ENCODE data around the gene CDK12.

Gene CDK12

GRCh38 chr17:39551879-39552278, 90.6 kb downstream of the CDK12 start:
- no peak for DNase-seq

GRCh38 chr17:39553341-39553945, 92.2 kb downstream of the CDK12 start:
- no peak for DNase-seq

GRCh38 chr17:39555368-39555767, 94.1 kb downstream of the CDK12 start:
- no peak for DNase-seq

- no peak for DNase-seq
Measured at GRCh38 chr17:39556423-39556822, 95.1 kb downstream of the CDK12 start.

GRCh38 chr17:39562395-39562794, 101.1 kb downstream of the CDK12 start:
- no peak for DNase-seq

GRCh38 chr17:39562976-39563375, 101.7 kb downstream of the CDK12 start:
- no peak for DNase-seq

- no peak for DNase-seq
Measured at GRCh38 chr17:39563476-39563875, 102.2 kb downstream of the CDK12 start.

- DNase-seq = no peak
Measured at GRCh38 chr17:39564211-39564848, 103.0 kb downstream of the CDK12 start.

- no peak for DNase-seq
Measured at GRCh38 chr17:39566094-39566850, 105.0 kb downstream of the CDK12 start.

- DNase-seq = no peak
Measured at GRCh38 chr17:39568702-39569101, 107.4 kb downstream of the CDK12 start.

GRCh38 chr17:39569126-39569525, 107.8 kb downstream of the CDK12 start:
- no peak for DNase-seq

GRCh38 chr17:39572121-39572520, 110.8 kb downstream of the CDK12 start:
- DNase-seq = no peak

GRCh38 chr17:39573447-39574298, 112.4 kb downstream of the CDK12 start:
- DNase-seq = peak; percentile 33

- no peak for DNase-seq
Measured at GRCh38 chr17:39576187-39576586, 114.9 kb downstream of the CDK12 start.

- DNase-seq = no peak
Measured at GRCh38 chr17:39578272-39578671, 117.0 kb downstream of the CDK12 start.

GRCh38 chr17:39579318-39580081, 118.2 kb downstream of the CDK12 start:
- no peak for DNase-seq

- no peak for DNase-seq
Measured at GRCh38 chr17:39580082-39580468, 118.8 kb downstream of the CDK12 start.

GRCh38 chr17:39581071-39581758, 119.9 kb downstream of the CDK12 start:
- DNase-seq = no peak

GRCh38 chr17:39581759-39582085, 120.4 kb downstream of the CDK12 start:
- no peak for DNase-seq

- DNase-seq = no peak
Measured at GRCh38 chr17:39582658-39583057, 121.4 kb downstream of the CDK12 start.
